B cell (primary cell): ENCODE measurements around the gene ATOSB. TPM values are rescaled to one million over a fixed set of nuclear protein-coding genes. Genes with fewer than 3 reads are reported as not detected.

ENCODE experiments used
- ATAC-seq: fragments of 200-7000 bp; cut with Tn5 transposase; one replicate; pipeline ENCODE4 v1.10.0; 2021; ENCODE audit warnings: low read depth, mild to moderate bottlenecking, moderate number of reproducible peaks, moderate library complexity
- CTCF ChIA-PET: fragments of 350-600 bp; sonication (Branson Sonifier 250); formaldehyde crosslinking; loops from one replicate; lab custom pipeline; 2021; ENCODE audit warnings: antibody characterized with exemption, inconsistent platforms; lab: Charles Lee
- POLR2A ChIA-PET: fragments of 350-600 bp; sonication (Branson Sonifier 250); formaldehyde crosslinking; loops from one replicate; lab custom pipeline; 2021; ENCODE audit warnings: antibody characterized with exemption; lab: Charles Lee
- DNase-seq: peaks from one replicate; pipeline ENCODE4 v3.0.0; 2013
- H2AFZ ChIP-seq: 2 replicates; pipeline ENCODE4 v1.6.1; 2012; ENCODE audit warnings: mild to moderate bottlenecking, low read depth, low read length; ENCODE audit not compliant: insufficient read depth, poor library complexity, severe bottlenecking
- H3K27ac ChIP-seq, 2 donors: 1 replicate in 1 of 2; 2 replicates in 1 of 2; pipeline ENCODE4 v1.5.1; 2012 to 2013; ENCODE audit warnings: low read length in 2 of 2, mild to moderate bottlenecking in 2 of 2, moderate library complexity in 1 of 2
- H3K27me3 ChIP-seq, 4 experiments: fragments of 200-600 bp in 1 of 4; sonication (generic) in 1 of 4; replicated peaks in 1 of 4; 1 replicate in 2 of 4; 2 replicates in 2 of 4; pipeline versions ENCODE4 v1.6.1 to v1.7.0; 2013 to 2016; ENCODE audit warnings: low read length in 3 of 4, mild to moderate bottlenecking in 2 of 4, mixed read lengths in 1 of 4, moderate library complexity in 1 of 4; ENCODE audit not compliant: insufficient read depth in 4 of 4, control insufficient read depth in 3 of 4; ENCODE audit errors: control extremely low read depth in 1 of 4
- H3K36me3 ChIP-seq, 2 experiments: replicated peaks in 1 of 2; 1 replicate in 1 of 2; 2 replicates in 1 of 2; pipeline versions ENCODE4 v1.6.1 to v1.7.1; 2013; ENCODE audit warnings: low read length in 1 of 2; ENCODE audit not compliant: insufficient read depth in 2 of 2, control insufficient read depth in 1 of 2; ENCODE audit errors: control extremely low read depth in 1 of 2, extremely low read depth in 1 of 2
- H3K4me1 ChIP-seq, 2 donors: fragments of 200-600 bp in 1 of 2; sonication (generic) in 1 of 2; 1 replicate in 1 of 2; 2 replicates in 1 of 2; pipeline versions ENCODE4 v1.5.1 to v1.6.1; 2013 to 2017; ENCODE audit warnings: low read length in 2 of 2; ENCODE audit not compliant: control insufficient read depth in 2 of 2, insufficient read depth in 2 of 2
- H3K4me2 ChIP-seq: replicated peaks from 2 replicates; pipeline ENCODE3; 2012; ENCODE audit warnings: mild to moderate bottlenecking, low read depth, low read length; ENCODE audit not compliant: poor library complexity, severe bottlenecking
- H3K4me3 ChIP-seq, 5 experiments: fragments of 200-600 bp in 1 of 5; sonication (generic) in 1 of 5; 1 replicate in 3 of 5; 2 replicates in 2 of 5; pipeline versions ENCODE4 v1.5.1 to v1.7.0; 2011 to 2016; ENCODE audit warnings: low read length in 4 of 5, mild to moderate bottlenecking in 4 of 5, low read depth in 2 of 5, control low read depth in 1 of 5, moderate library complexity in 1 of 5; ENCODE audit not compliant: insufficient read depth in 1 of 5; ENCODE audit errors: control extremely low read depth in 1 of 5, extremely low read depth in 1 of 5
- H3K79me2 ChIP-seq: fragments of 200-600 bp; sonication (generic); one replicate; pipeline ENCODE4 v1.6.0; 2016; ENCODE audit warnings: low read length; ENCODE audit not compliant: control insufficient read depth, insufficient read depth
- H3K9ac ChIP-seq: fragments of 200-600 bp; sonication (generic); 2 replicates; pipeline ENCODE4 v1.6.1; 2017; ENCODE audit warnings: mild to moderate bottlenecking, low read length, moderate library complexity
- H3K9me3 ChIP-seq, 3 donors: one replicate each; pipeline versions ENCODE4 v1.6.1 to v1.7.1; 2013; ENCODE audit warnings: low read length in 2 of 3; ENCODE audit not compliant: control insufficient read depth in 2 of 3, insufficient read depth in 1 of 3; ENCODE audit errors: control extremely low read depth in 1 of 3
- H4K20me1 ChIP-seq: 2 replicates; pipeline ENCODE4 v1.6.0; 2012; ENCODE audit warnings: mild to moderate bottlenecking, low read length; ENCODE audit not compliant: insufficient read depth, control insufficient read depth, poor library complexity, severe bottlenecking
- H3K27ac Mint-ChIP-seq: one replicate; pipeline ENCODE4 v1.8.0; 2021; ENCODE audit warnings: mixed read lengths
- H3K27me3 Mint-ChIP-seq: one replicate; pipeline ENCODE4 v1.8.0; 2021; ENCODE audit warnings: mixed read lengths
- H3K4me1 Mint-ChIP-seq: one replicate; pipeline ENCODE4 v1.8.0; 2021; ENCODE audit warnings: mixed read lengths
- H3K4me3 Mint-ChIP-seq: one replicate; pipeline ENCODE4 v1.8.0; 2021; ENCODE audit warnings: mixed read lengths
- H3K9me3 Mint-ChIP-seq: one replicate; pipeline ENCODE4 v1.8.0; 2022; ENCODE audit warnings: mixed read lengths; ENCODE audit not compliant: insufficient read depth
- CTCF ChIP-seq: fragments of 200-600 bp; IDR thresholded peaks from one replicate; pipeline ENCODE4 v1.8.0; 2022; ENCODE audit warnings: antibody characterized with exemption, mild to moderate bottlenecking
- EZH2 ChIP-seq: IDR thresholded peaks from 2 replicates; pipeline ENCODE4 v1.6.1; 2012; ENCODE audit warnings: borderline replicate concordance, low read depth, mild to moderate bottlenecking, moderate library complexity, low read length; ENCODE audit not compliant: insufficient read depth, poor library complexity, severe bottlenecking
- WGBS: methylation state at CpG from one replicate; pipeline ENCODE4 v1.1.5; 2013; ENCODE audit warnings: missing lambda C conversion rate; ENCODE audit not compliant: insufficient coverage; 5-methylcytosine and 5-hydroxymethylcytosine counted together
- intact Hi-C: fragments of 100-400 bp; cut with micrococcal nuclease; formaldehyde crosslinking; loops from one replicate; pipeline ENCODE4 v1.10.0; 2022
- polyA plus RNA-seq: library from polyadenylated mRNA; depleted of rRNA; stranded (reverse); fragments of >200 nt; gene quantifications from 2 replicates; pipeline ENCODE4 v1.2.3, GENCODE V29; 2012
- total RNA-seq, 2 donors: library from RNA; stranded (reverse); fragments of 120-200 nt in 1 of 2; gene quantifications; 1 replicate in 1 of 2; 2 replicates in 1 of 2; pipeline versions ENCODE4 v1.2.3 to v1.2.4, GENCODE V29; 2013 to 2022

ATOSB gene
- total and polyA plus RNA-seq, 2 donors (not counting 1 experiment from before 2014, with no cell fraction given), result 6.5 to 9.4 TPM

DNA sequence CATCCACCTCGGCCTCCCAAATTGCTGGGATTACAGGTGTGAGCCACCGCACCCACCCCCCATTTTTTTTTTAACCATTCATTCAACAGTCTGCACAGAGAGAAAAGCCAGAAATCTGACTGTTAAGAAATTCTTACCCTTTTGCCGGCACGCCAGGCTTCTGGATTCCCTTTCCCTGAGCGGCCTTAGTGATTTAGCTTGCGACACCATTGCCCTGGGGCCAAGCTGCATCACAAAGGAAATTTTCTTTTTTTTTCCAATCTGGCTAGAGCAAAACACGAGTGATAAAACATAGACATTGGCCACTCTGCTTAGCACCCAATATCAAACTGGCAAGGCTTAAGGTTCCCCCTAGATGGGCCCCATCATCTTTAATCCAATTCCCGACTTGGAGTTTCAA is 21.2 kb upstream of the ATOSB start:
- Histone ChIP-seq H3K4me1 (no peaks in the 10 kb centered on the region), H3K27ac (no peak overlapping the region), H3K4me3 (no peak overlapping the region), H3K27me3 (no peaks in the 10 kb centered on the region), H4K20me1 (no peaks in the 10 kb centered on the region), H3K9me3 (peaks cover 1 to 18% (median 8%) of the 10 kb centered on the region in 3 donors), H3K9ac (no peak overlapping the region), H2AFZ (no peak overlapping the region), H3K4me2 (no peak overlapping the region), H3K79me2 (no peaks in the 10 kb centered on the region), H3K36me3 (no peaks in the 10 kb centered on the region)
- no peak overlapping the region for H3K4me3 Mint-ChIP-seq
- WGBS, result 95% methylated on average over 7 of the region's 8 CpGs
- peaks cover 6% of the 10 kb centered on the region for H3K27me3 Mint-ChIP-seq
- H3K9me3 Mint-ChIP-seq, result peaks cover 1% of the 10 kb centered on the region
- DNase-seq (no peak), ATAC-seq (no peak)
- no peaks in the 10 kb centered on the region for H3K4me1 Mint-ChIP-seq
- TF ChIP-seq EZH2 (no peak), CTCF (no peak)
- no peak overlapping the region for H3K27ac Mint-ChIP-seq
- CTCF ChIA-PET, result no interaction called here
- POLR2A ChIA-PET, result no interaction called here
- intact Hi-C loops, result no loop called here

GRCh38 chr9:35135988-35136387 is 20.3 kb upstream of the ATOSB start:
- Histone ChIP-seq H3K36me3 (no peaks in the 10 kb centered on the region), H2AFZ (no peak overlapping the region), H3K4me3 (no peak overlapping the region), H3K4me2 (no peak overlapping the region), H3K27ac (no peak overlapping the region), H3K27me3 (no peaks in the 10 kb centered on the region), H3K79me2 (no peaks in the 10 kb centered on the region), H3K4me1 (no peaks in the 10 kb centered on the region), H3K9ac (no peak overlapping the region), H3K9me3 (peaks cover 1 to 11% (median 6%) of the 10 kb centered on the region in 3 donors), H4K20me1 (no peaks in the 10 kb centered on the region)
- Mint-ChIP-seq H3K4me3 (no peak overlapping the region), H3K27ac (no peak overlapping the region), H3K27me3 (peaks cover 6% of the 10 kb centered on the region), H3K4me1 (no peaks in the 10 kb centered on the region), H3K9me3 (peaks cover 2% of the 10 kb centered on the region)
- ChIA-PET POLR2A (no interaction called here), CTCF (no interaction called here)
- TF ChIP-seq EZH2, result no peak
- WGBS, result 90% methylated on average over 3 of the region's 7 CpGs
- ATAC-seq (no peak), DNase-seq (no peak)
- intact Hi-C loops, result no loop called here
